Measurements from ENCODE around the gene P2RX7.

GRCh38 chr12:121226399-121226798, 93.7 kb downstream of the P2RX7 start:
- TF ChIP-seq REST (IDR thresholded peaks at IDR 0.05; ENCODE audit: insufficient replicate concordance, low read depth) (no peak), CTCF (IDR thresholded peaks at IDR 0.05; ENCODE audit: insufficient read depth, low read length) (no peak)

Data from HL-60 (cell line).